ENCODE data around the gene MYOF. TPM values are rescaled to one million over a fixed set of nuclear protein-coding genes. Genes with fewer than 3 reads are reported as not detected.

MYOF gene
- total and polyA plus RNA-seq, 9 of the 15 experiments (the other 6 are each of a cell fraction or from before 2014, with no cell fraction given): 0.06 to 0.27 TPM; not detected in 7

DNA sequence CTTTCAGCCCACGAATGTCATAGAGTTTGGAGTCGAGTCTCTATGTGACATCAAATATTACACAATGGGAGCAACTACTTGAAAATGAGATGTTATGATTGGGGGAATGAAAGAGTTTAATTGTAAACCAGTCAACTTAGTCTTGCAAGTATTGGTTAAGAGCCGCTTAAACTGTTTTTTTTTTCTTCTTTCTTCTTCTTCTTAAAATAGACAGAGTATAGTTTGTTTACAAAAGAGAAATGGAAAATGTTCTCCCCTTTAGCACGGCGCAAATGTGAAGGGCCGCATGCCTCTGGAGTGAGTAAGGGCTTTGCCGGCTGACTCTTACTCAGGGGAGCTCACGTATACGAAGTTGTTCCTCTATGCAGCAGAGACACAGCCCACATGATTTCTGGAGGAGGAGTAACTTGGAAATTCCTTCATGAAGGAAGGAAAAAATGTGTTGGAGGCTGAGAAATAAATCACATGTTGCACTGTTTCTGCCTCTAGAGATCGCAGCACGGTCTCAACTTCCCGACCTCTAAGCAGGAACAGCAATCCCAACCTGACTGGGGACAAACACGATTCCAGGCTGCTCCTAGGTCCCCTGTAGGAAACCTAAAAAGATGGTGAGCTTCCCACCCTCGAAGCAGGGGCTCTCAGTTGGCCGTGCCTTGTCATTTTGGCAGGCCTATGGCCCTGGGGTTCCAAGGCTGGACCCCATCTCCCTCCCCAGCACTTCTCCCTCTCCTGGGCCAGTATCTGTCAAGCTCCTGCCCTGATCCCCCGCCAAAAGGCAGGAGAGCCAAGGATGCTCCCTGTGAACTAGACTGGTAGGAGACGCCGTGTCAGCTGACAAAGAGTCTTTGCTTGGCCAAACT lies 44.8 kb downstream of the MYOF start (continued):
- TF ChIP-seq ZNF133 (CRISPR knock-in tag; IDR thresholded peaks at IDR 0.05): no peak
- TF ChIP-seq ATF7 (IDR thresholded peaks at IDR 0.05): peak; percentile 86
- peak; percentile 82 for TF ChIP-seq FOSL1 (tag; conservative IDR thresholded peaks at IDR 0.05)
- no peak for TF ChIP-seq CSDE1 (IDR thresholded peaks at IDR 0.05)
- 0 out of 2 replicates have a peak, but pooled peaks have one; percentile 16 for TF ChIP-seq TCF7L2 (IDR thresholded peaks at IDR 0.05; ENCODE audit: low read depth, low read length)
- no peak for TF ChIP-seq BRD9 (IDR thresholded peaks at IDR 0.05; ENCODE audit: low read depth, partially characterized antibody)
- peak in 1 of 2 experiments; percentile 87; a peak in 2 of 4 replicates for TF ChIP-seq FOXK2 (conservative IDR thresholded peaks at IDR 0.05 in 1 of 2, IDR thresholded peaks at IDR 0.05 in 1 of 2; ENCODE audit: low read depth in 2 of 2)
- TF ChIP-seq MAFG (tag; conservative IDR thresholded peaks at IDR 0.05): peak; percentile 47; the same call in 1 of the 2 replicates
- TF ChIP-seq SRSF3 (IDR thresholded peaks at IDR 0.05; ENCODE audit: insufficient read depth, low read length): no peak
- TF ChIP-seq CEBPG (CRISPR knock-in tag; IDR thresholded peaks at IDR 0.05): no peak
- peak; percentile 56 to 79 for TF ChIP-seq CEBPG (tag; conservative IDR thresholded peaks at IDR 0.05 in 1 of 2, IDR thresholded peaks at IDR 0.05 in 1 of 2)

All from K562 (cell line).